Trophoblast cell (in vitro differentiated cells and primary cell): Measurements from ENCODE around the gene TSPAN9.

Experiments used
- DNase-seq, 2 donors: peaks; one replicate each; pipeline ENCODE4 v3.0.0-alpha.2; 2016
- H2AFZ ChIP-seq: 2 replicates; pipeline ENCODE4 v1.6.1; 2013; ENCODE audit warnings: low read length, moderate library complexity, mild to moderate bottlenecking; ENCODE audit not compliant: insufficient read depth, poor library complexity
- H2AK5ac ChIP-seq: 2 replicates; pipeline ENCODE4 v1.6.1; 2013; ENCODE audit warnings: mild to moderate bottlenecking, low read length
- H2BK120ac ChIP-seq: 2 replicates; pipeline ENCODE4 v1.6.1; 2013; ENCODE audit warnings: low read length, mild to moderate bottlenecking, moderate library complexity; ENCODE audit not compliant: insufficient read depth, poor library complexity
- H2BK12ac ChIP-seq: 2 replicates; pipeline ENCODE4 v1.6.1; 2013; ENCODE audit warnings: mild to moderate bottlenecking, low read length, moderate library complexity
- H2BK5ac ChIP-seq: 2 replicates; pipeline ENCODE4 v1.6.1; 2013; ENCODE audit warnings: low read length, low read depth, moderate library complexity, mild to moderate bottlenecking; ENCODE audit not compliant: poor library complexity
- H3K14ac ChIP-seq: 2 replicates; pipeline ENCODE4 v1.6.1; 2013; ENCODE audit warnings: mild to moderate bottlenecking, low read length
- H3K18ac ChIP-seq: 2 replicates; pipeline ENCODE4 v1.6.1; 2013; ENCODE audit warnings: mild to moderate bottlenecking, low read length
- H3K23ac ChIP-seq: 2 replicates; pipeline ENCODE4 v1.6.1; 2013; ENCODE audit warnings: low read length
- H3K27ac ChIP-seq: 2 replicates; pipeline ENCODE4 v1.5.1; 2013; ENCODE audit warnings: low read depth, mild to moderate bottlenecking, inconsistent platforms, low read length, moderate library complexity
- H3K27me3 ChIP-seq: 2 replicates; pipeline ENCODE4 v1.6.1; 2013; ENCODE audit warnings: inconsistent platforms, mild to moderate bottlenecking, low read length, moderate library complexity; ENCODE audit not compliant: insufficient read depth
- H3K36me3 ChIP-seq, 2 experiments: 1 replicate in 1 of 2; 2 replicates in 1 of 2; pipeline ENCODE4 v1.6.1; 2013; ENCODE audit warnings: low read length in 2 of 2, mild to moderate bottlenecking in 2 of 2, moderate library complexity in 1 of 2; ENCODE audit not compliant: insufficient read depth in 2 of 2, control insufficient read depth in 1 of 2
- H3K4ac ChIP-seq: 2 replicates; pipeline ENCODE4 v1.6.1; 2013; ENCODE audit warnings: low read depth, mild to moderate bottlenecking, low read length, moderate library complexity
- H3K4me1 ChIP-seq, 2 experiments: 1 replicate in 1 of 2; 2 replicates in 1 of 2; pipeline ENCODE4 v1.6.1; 2013; ENCODE audit warnings: low read length in 2 of 2, mild to moderate bottlenecking in 2 of 2, moderate library complexity in 1 of 2; ENCODE audit not compliant: insufficient read depth in 2 of 2, control insufficient read depth in 1 of 2
- H3K4me2 ChIP-seq: 2 replicates; pipeline ENCODE4 v1.6.1; 2013; ENCODE audit warnings: inconsistent platforms, mild to moderate bottlenecking, low read length, moderate library complexity
- H3K4me3 ChIP-seq: 2 replicates; pipeline ENCODE4 v1.5.1; 2013; ENCODE audit warnings: mild to moderate bottlenecking, low read depth, low read length, inconsistent platforms
- H3K79me1 ChIP-seq: one replicate; pipeline ENCODE4 v1.6.1; 2013; ENCODE audit warnings: low read length
- H3K79me2 ChIP-seq: 2 replicates; pipeline ENCODE4 v1.6.1; 2013; ENCODE audit warnings: low read length, mild to moderate bottlenecking; ENCODE audit not compliant: control insufficient read depth, insufficient read depth, poor library complexity
- H3K9ac ChIP-seq: 2 replicates; pipeline ENCODE4 v1.6.1; 2013; ENCODE audit warnings: mild to moderate bottlenecking, low read length
- H3K9me3 ChIP-seq: 2 replicates; pipeline ENCODE4 v1.6.1; 2013; ENCODE audit warnings: low read depth, mild to moderate bottlenecking, control low read depth, inconsistent platforms, low read length; ENCODE audit not compliant: insufficient read depth
- H4K12ac ChIP-seq: 2 replicates; pipeline ENCODE4 v1.6.1; 2013; ENCODE audit warnings: low read depth, mild to moderate bottlenecking, low read length, moderate library complexity
- H4K8ac ChIP-seq: 2 replicates; pipeline ENCODE4 v1.6.1; 2013; ENCODE audit warnings: low read depth, mild to moderate bottlenecking, low read length, moderate library complexity
- H4K91ac ChIP-seq: one replicate; pipeline ENCODE4 v1.6.1; 2013; ENCODE audit warnings: low read depth, mild to moderate bottlenecking, low read length, moderate library complexity
- WGBS: extraction: QIAGEN DNeasy Blood & Tissue Kit; methylation state at CpG from one replicate; pipeline ENCODE4 v1.1.7; 2013; ENCODE audit warnings: missing lambda C conversion rate; ENCODE audit not compliant: insufficient read length, insufficient coverage; ENCODE audit errors: extremely low coverage; 5-methylcytosine and 5-hydroxymethylcytosine counted together

The TSPAN9 gene

DNA sequence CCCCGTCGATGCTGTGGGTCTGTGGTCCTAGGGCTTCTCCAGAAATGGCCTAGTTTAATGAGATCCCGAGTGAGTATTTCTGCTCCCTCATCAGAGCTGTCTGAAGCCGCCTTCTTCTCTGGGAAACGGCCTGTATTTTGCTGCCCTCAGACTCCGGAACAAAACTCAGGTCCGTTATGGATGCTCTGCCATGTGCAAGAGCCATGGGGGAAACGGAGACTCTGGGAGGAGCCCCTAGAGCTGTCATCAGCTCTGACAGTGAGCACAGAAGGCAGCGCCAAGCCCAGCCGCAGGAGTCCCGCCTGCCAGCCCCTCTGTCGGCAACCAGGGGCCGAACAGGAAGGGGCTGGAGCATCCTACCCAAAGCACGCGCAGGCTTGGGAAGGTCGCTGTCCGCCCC lies 221.4 kb downstream of the TSPAN9 start:
- H3K4me1 ChIP-seq = no peaks in the 10 kb centered on the region
- no peak overlapping the region for H2AK5ac ChIP-seq
- no peaks in the 10 kb centered on the region for H3K79me1 ChIP-seq
- H3K9me3 ChIP-seq = peaks cover 2% of the 10 kb centered on the region
- no peaks in the 10 kb centered on the region for H3K36me3 ChIP-seq
- no CpG with 5 or more reads among the region's 17 CpGs for WGBS
- H2AFZ ChIP-seq = no peak overlapping the region
- no peaks in the 10 kb centered on the region for H3K79me2 ChIP-seq
- no peak for DNase-seq
- H3K23ac ChIP-seq = no peak overlapping the region
- H3K18ac ChIP-seq = no peak overlapping the region
- H3K27ac ChIP-seq = no peak overlapping the region
- no peaks in the 10 kb centered on the region for H3K27me3 ChIP-seq
- H3K14ac ChIP-seq = no peak overlapping the region
- no peak overlapping the region for H4K91ac ChIP-seq
- H3K4me2 ChIP-seq = no peak overlapping the region
- H4K8ac ChIP-seq = no peak overlapping the region
- H4K12ac ChIP-seq = no peak overlapping the region
- no peak overlapping the region for H3K4ac ChIP-seq
- H2BK120ac ChIP-seq = no peak overlapping the region
- H2BK12ac ChIP-seq = no peak overlapping the region
- no peak overlapping the region for H2BK5ac ChIP-seq
- H3K9ac ChIP-seq = no peak overlapping the region
- no peak overlapping the region for H3K4me3 ChIP-seq

DNA sequence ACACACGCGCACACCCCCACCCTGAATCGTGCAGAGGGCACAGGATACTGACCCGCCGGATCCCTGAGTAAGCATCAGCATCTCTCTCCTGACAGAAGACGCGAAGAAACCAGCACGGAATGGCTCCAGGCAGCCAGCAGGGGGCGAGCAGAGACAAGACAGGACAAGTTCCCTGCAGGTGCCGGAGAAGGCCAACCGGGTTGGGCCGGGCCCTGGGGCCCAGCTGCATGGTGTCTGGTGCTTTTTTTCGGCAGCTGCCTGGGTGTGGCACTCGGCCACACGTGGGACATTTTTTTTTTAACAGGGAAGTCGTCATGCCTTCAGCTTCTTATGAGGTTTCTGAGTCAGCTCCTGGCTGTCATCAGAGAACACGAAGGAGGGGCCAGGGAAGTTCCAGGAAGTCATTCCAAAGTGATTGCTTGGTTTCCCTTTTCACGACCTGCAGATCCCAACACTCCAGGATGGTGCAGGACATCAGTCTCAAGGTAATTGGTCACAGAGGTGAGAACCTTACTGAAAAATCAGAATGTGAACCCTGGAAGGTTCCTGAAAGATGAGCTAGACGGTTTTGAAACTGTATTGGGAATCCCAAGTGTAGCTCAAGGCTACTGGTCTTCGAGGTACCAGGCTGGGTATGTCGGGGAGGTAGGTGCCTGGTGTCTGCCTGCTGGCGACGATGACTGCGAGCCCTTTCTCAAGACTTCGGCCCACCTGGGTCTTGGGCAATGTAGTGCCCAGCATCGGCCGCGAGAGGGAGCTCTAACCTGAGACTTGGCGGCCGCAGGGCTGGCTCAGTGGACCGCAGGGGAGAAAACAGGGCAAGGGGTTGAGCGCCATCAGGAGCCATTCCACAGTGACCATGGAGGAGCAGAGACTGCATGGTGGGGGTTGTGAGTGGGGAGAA lies 223.0 kb downstream of the TSPAN9 start:
- Histone ChIP-seq H2AK5ac (no peak overlapping the region), H2BK12ac (no peak overlapping the region), H3K27me3 (no peaks in the 10 kb centered on the region), H3K9me3 (peaks cover 2% of the 10 kb centered on the region), H3K79me1 (no peaks in the 10 kb centered on the region), H3K18ac (no peak overlapping the region), H3K4me1 (no peaks in the 10 kb centered on the region), H3K4me2 (peak overlapping the region; percentile 19), H3K9ac (no peak overlapping the region), H3K79me2 (no peaks in the 10 kb centered on the region), H2BK120ac (no peak overlapping the region), H4K12ac (no peak overlapping the region), H2AFZ (no peak overlapping the region), H4K8ac (no peak overlapping the region), H3K27ac (no peak overlapping the region), H3K4me3 (no peak overlapping the region), H3K4ac (no peak overlapping the region), H3K36me3 (no peaks in the 10 kb centered on the region), H3K23ac (no peak overlapping the region), H2BK5ac (no peak overlapping the region), H3K14ac (no peak overlapping the region), H4K91ac (no peak overlapping the region)
- no CpG with 5 or more reads among the region's 32 CpGs for WGBS
- peak; percentile 99 for DNase-seq

DNA sequence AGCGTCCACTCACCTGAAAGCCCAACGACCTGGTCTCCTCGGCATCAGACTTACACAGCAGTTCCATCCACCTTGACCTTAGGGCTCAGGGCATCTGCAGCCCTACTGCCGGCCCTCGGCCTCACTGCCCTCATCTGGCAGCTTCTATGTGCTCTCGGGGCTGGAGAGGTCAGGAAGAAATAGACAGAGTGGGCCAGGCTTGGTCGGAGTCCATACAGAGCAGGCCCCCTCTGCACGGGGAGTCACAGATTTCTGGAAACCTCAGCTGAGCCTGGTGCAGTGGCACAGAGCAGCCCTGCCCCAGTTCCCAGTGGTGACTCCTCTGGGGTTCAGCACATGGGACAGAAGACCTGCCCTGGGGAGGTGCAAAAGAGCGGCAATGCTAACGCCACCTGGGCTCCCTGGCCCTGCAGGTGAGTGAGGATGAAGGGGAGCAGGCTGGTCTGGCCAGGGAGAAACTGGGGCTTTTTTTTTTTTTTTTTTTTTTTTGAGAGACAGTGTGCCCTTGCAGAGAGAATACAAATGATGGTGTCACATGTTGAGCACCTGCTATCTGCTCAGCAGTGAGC lies 223.7 kb downstream of the TSPAN9 start:
- Histone ChIP-seq H2AK5ac (no peak overlapping the region), H3K79me2 (no peaks in the 10 kb centered on the region), H4K8ac (no peak overlapping the region), H3K27me3 (no peaks in the 10 kb centered on the region), H3K27ac (no peak overlapping the region), H3K4me2 (no peak overlapping the region), H3K23ac (no peak overlapping the region), H2BK120ac (no peak overlapping the region), H4K12ac (no peak overlapping the region), H3K9ac (no peak overlapping the region), H3K36me3 (no peaks in the 10 kb centered on the region), H3K4me3 (no peak overlapping the region), H2BK5ac (no peak overlapping the region), H3K4me1 (no peaks in the 10 kb centered on the region), H3K79me1 (no peaks in the 10 kb centered on the region), H2BK12ac (no peak overlapping the region), H3K9me3 (peaks cover 2% of the 10 kb centered on the region), H3K14ac (no peak overlapping the region), H2AFZ (no peak overlapping the region), H3K18ac (no peak overlapping the region), H3K4ac (no peak overlapping the region), H4K91ac (no peak overlapping the region)
- no CpG with 5 or more reads among the region's 10 CpGs for WGBS
- DNase-seq = no peak

DNA sequence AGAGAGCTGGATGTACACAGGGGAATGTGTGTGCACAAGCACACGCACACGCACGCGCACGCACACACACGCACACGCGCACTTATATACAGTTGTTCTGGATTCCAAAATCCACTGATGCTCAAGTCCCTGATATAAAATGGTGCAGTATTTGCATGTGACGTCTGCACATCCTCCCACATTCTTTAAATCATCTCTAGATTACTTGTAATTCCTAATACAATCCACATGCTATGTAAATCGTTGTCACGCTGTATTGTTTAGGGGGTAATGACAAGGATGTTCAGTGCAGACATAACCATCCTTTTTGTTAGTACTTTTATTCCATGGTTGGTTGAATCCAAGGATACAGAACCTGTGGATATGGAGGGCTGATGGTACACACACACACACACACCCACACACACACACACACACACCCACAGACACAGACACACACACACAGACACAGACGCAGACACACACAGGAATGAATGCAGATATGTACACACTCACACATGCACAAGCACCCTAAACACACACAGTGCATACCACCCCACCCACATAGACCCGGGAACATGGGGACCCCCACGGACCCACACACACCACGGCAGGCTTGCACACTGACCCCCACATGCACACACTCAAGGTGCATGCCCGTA lies 225.3 kb downstream of the TSPAN9 start:
- no peak overlapping the region for H3K4ac ChIP-seq

More for the DNA sequence above, 225.3 kb downstream of the TSPAN9 start:
- Histone ChIP-seq H2BK5ac (no peak overlapping the region), H3K9ac (no peak overlapping the region), H2AK5ac (no peak overlapping the region), H3K4me1 (no peaks in the 10 kb centered on the region), H3K4me2 (no peak overlapping the region), H3K27me3 (no peaks in the 10 kb centered on the region), H2BK120ac (no peak overlapping the region), H3K36me3 (no peaks in the 10 kb centered on the region), H3K23ac (no peak overlapping the region), H3K9me3 (peaks cover 2% of the 10 kb centered on the region), H3K79me2 (no peaks in the 10 kb centered on the region), H3K4me3 (no peak overlapping the region), H2AFZ (no peak overlapping the region), H4K12ac (no peak overlapping the region), H2BK12ac (no peak overlapping the region), H3K79me1 (no peaks in the 10 kb centered on the region), H3K27ac (no peak overlapping the region), H3K18ac (no peak overlapping the region), H4K8ac (no peak overlapping the region), H3K14ac (no peak overlapping the region), H4K91ac (no peak overlapping the region)
- DNase-seq = no peak
- WGBS = no CpG with 5 or more reads among the region's 16 CpGs
